ENCODE results near the gene BBIP1.
A peak's percentile ranks its signal among the peaks of the same experiment; 100 is the strongest.

BBIP1 gene, protein sequence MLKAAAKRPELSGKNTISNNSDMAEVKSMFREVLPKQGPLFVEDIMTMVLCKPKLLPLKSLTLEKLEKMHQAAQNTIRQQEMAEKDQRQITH

DNA sequence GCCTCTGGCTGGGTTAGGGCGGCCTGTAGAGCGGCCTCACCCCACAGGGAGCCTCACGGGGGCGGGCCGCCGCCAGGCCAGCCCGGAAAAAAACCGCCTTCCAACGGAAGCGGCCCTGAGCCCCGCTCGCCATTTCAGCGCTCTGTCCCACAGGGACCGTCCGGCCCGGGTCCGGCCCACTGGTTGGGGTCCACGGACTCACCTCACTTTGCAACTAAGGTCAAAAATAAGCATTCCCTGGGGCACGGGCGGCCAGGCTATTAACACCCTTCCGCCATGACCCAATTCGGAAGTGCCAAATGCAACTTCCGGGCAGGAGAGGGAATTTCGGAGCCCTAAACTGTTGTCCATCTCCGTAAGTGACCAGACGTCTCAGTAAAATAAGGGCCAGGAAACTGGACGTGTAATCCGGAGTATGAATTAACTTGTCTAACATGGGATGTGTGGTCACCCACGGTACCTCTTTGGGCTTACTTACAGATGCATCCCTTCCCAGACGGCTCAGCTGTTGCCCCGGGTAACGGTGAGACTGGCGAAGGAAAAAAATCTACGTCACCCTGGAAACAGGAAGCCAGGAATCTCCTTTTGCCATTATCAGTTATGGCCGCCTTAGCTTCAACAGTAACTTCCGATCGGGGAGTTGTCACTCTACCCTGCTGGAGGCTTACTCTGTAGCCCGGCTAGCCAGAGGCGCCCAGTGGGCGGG lies at the start of gene BBIP1:
Gene BBIP1, minus strand, starts transcription at position 538 of the 706 bp plus-strand sequence. CDS start 1,023 bp downstream, outside the sequence.
- peak; percentile 98 for DNase-seq

DNA sequence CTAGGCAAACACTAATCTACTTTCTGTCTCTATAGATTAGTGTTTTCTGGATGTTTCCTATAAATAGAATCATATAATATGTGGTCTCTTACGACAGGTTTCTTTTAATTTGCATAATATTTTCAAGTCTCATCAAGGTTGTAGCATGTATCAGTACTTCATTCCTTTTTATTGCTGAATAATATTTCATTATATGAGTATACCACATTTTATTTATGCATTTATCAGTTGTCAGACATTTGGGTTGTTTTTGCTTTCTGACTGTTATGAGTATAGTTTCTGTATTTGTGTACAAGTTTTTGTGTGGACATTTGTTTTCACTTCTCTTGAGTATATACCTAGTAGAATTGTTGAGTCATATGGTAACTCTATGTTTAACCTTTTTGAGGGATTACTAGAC lies 48.7 kb upstream of the BBIP1 start:
- no peak for DNase-seq

DNA sequence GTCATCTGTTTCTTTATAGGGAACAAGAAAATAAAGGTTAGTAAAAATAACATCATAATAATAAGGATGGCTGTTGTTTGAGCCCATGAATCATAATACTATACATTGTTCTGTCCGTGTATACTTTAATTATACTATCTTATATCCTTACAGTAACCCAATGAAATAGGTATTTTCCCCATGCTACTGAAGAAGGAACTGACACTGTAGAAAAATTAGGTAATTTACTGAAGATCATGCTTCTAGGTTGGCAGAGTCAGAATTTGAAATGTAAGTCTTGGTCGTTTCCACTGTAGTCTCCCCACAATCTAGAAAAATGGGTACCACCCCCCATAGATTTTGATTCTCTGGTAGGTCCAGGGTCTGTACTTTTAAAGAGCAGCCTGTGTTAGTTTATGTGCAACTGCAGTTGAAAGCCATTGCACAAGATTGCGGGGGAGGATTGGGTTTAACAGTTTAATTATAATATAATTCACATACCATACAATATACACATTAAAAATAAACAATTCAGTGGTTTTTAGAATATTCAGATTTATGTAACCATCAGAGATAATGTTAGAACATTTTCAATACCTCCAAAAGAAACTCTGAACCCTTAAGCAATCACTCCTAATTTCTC lies 48.1 kb upstream of the BBIP1 start:
- DNase-seq: no peak

DNA sequence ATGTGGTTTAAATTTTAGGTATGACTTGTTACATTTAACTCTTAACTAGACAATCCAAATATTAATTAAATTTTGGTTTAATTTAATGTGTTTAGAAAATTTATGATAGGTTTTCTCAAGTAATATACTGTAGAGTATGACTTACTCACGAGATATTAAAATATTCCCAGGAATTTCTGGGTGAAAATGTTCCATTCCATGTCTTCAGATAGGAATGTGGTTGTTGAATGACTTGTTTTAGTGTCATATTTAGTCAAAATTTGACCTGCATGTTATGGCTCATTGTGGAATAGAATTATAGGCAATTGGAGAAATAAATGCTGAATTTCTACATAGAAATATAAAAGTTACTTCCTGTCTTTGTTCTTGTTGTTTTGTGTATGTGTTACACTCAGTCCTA lies 47.2 kb upstream of the BBIP1 start:
- DNase-seq: no peak

DNA sequence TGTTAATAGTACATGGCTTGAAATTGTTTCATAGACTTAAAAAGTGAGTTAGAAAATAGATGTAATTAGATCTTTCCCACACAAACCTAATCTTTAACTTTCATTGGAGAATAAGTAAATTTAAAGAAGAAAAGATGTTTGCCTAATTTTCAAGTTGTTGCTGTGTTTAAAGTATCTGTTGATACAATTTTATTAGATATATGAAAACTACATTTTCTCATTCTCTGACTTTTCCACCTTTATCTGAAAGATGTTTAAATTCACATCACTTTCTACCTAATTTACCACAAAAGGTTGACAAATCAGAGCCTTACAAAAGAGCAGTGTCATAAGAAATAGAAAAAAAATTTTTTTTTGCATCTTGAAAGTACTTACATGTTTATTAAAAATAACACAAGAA lies 46.2 kb upstream of the BBIP1 start:
- no peak for DNase-seq

DNA sequence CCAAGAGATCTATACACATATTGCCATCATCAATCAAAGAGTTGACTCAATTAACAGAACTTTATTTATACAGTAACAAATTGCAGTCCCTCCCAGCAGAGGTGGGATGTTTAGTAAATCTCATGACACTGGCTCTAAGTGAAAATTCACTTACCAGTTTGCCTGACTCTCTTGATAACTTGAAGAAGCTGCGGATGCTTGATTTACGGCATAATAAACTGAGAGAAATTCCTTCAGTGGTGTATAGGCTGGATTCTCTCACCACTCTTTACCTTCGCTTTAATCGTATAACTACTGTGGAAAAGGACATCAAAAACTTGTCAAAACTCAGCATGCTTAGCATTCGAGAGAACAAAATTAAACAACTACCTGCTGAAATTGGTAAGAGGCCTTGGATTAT lies 45.7 kb upstream of the BBIP1 start:
- DNase-seq: no peak

DNA sequence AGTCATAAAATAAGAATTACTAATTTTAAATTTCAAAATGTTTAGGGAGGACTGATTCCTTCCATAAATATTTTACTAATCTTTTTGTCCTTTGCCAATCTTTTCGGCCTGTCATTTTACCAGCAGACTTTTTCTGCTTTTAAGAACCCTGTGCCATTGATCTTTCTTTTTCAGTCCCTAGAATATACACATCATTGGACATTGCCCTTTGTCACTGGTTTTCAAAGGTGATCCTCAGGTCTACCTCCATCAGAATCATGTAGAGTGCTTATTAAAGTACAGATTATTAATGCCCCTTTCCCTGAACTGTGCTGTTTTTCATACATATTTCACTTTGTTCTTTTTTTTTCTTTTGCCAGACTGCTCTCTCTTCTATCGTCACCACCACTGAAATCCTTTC lies 44.2 kb upstream of the BBIP1 start:
- no peak for DNase-seq

DNA sequence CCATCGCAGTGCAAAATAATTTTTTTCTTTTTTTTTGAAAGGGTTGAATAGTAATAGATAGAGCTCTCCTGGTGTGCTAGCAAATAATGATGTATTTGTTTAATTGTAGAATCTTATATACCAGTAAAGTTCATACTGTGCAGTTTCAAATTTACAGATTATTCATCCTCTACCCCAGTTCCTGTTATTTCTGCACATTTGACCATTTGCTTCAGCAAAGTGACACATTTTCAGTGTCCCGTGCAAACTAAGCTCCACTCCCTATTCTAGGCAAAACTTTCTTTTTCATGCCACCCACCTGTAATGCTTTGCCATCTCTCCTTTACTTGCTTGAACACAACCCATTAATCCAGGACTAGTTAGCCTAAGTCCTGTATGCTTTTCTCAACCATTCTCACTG lies 43.5 kb upstream of the BBIP1 start:
- no peak for DNase-seq

DNA sequence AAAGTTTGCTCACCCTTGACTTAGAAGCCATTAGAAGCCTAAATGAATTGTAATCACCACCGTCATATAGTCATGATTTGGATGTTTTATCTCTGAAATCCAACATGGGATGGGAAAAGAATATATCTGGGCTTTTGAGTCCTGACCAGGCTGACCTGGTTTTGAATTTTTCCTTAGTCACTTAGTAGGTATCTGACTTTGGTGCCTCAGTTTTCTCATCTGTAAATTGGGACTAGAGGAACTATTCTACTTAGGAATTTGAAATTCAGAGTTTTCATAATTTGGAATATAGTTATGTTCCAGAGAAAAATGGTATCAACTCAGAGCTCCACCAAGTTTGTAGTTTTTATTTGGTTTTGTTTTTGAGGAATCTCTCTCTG lies 41.3 kb upstream of the BBIP1 start:
- no peak for DNase-seq

DNA sequence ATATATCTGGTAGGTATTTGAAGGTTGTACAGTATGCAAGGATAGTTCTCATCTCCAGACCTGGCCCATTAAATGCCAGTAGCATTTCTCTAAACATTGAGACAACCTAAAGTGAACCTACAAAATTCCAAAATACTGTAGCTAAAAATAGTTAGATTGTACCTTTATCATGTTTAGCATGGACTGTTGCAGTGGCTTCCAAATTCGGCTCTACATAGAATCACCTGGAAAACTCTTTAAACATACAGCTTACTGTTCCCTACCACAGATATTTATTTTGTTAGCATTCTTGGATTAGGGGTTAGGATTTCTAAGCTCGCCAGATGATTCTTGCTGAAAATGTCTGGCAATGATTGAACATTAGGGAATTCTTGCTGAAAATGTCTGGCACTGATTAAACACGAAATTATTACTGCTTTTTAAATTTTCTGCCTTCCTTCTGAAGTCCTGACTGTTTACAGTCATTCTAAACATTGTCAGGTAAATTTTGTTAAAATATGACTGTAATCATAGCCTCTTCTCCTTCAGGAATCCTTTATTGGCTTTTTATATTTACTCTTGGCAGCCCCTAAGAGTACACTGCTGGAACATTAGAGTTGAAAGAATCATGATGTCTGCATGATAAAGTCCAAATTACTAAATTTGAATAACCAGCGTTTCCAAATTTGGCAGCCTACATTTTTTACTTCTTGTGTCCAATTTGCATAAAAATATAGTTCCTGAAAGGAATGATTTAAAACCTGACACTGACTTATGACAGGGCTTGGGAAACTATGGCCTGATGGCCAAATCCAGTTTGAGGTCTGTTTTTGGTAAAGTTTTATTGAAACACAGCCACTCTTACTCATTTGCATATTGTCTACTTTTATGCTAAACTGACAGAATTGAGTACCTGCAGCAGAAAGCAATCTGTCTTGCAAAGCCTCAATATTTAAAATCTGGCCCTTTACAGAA lies 40.7 kb upstream of the BBIP1 start:
- DNase-seq: no peak

DNA sequence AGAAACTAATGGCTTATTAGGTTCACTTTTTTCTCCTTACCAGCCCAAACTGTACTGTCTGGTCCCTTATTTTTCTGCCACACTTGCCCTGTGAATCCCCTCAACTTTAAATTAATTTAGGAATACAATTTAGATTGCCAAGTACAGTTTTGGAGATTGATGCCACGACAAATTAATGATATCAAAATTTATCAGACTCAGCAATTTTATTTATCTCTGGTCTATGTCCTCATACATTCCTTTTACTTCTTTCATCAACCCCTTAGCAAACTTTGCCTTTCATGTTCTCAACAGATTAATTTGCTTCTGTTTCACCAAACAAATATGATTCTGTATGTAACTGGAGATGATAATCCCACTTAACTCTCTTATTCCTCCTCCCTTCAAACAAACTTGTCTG lies 38.6 kb upstream of the BBIP1 start:
- DNase-seq: no peak

DNA sequence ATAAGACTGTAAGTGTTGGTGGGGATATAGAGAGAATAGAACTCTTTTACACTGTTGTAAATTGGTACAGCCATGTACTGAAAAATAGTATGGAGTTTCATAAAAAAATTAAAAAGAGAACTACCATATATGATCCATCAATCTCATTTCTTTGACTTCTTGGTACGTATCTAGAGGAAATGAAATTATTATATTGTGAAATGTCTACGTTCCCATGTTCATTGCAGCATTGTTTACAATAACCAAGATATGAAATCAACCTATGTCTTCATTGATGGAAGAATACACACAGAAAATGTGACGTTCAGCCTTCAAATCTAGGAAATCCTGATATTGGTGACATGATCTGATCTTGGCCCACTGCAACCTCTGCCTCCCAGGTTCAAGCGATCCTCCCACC lies 32.4 kb upstream of the BBIP1 start:
- DNase-seq: no peak

DNA sequence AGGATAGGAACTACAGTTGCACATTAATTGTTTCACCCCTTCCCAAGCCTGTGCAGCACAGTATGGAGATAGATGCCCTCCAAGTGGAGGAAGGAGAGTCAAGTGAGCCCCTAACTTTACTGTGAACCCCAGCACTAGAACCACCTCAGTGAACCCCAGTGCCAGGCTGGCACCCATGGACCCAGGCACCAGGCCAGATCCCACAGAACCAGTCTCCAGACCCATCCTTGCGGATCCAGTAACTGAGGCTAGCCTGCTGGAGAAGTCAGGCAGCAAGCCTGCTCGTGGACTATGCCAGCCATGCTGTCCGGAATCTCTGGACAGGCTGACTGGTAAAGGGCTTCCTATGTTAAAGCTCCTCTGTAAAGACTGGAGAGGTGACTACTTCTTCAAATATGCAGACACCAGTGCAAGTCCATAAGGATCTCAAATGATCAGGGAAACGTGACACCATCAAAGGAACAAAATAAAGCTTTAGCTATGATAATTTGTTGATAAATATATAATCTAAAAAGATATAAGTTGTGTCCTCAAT lies 28.1 kb upstream of the BBIP1 start:
- DNase-seq: no peak

DNA sequence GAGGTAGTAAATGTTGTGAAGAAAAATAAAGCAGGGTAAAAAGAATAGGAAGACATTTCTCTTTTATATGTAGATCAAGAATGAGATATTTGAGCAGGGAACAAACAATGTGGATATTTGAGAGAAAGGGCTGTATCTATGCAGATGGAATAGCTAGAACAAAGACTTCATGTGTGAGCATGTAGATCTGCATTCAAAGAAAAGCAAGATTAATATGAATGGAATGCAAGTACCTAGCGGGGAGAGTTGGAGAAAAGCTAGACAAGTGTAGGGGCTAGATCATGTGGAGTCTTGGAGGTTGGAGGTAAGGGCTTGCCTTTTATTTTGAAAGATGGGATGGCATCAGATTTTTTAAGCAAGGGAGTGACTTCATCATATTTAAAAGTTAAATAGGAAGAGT lies 27.5 kb upstream of the BBIP1 start:
- DNase-seq: no peak

DNA sequence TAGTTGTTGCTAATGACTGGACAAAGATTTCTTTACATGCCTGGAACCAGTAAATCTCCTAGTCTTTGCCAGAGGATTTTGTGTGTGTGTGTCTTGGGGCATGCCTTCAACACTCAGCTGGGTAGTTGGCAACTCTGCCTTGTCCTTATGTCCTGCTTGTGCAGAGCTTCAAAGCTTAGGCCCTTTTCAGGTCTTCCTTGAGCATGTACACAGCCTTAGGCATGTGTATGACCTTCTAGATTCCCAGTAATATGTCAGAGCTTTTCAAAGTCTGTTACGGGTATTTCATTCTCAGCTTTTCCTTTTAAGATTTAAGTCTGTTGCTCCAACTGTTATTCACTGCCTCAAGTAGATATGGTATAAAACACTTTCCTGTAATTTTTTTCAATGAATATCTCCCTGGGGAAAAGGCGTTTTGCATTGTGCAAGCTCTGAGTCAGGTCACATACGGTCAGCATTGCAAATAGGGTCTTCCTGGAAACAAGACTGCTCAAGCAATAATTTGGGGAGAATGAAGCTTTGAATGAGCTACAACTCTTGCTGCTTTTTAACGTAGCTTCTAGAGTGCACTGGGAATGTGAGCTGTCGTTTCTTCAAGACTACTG lies 25.9 kb upstream of the BBIP1 start:
- DNase-seq: no peak

DNA sequence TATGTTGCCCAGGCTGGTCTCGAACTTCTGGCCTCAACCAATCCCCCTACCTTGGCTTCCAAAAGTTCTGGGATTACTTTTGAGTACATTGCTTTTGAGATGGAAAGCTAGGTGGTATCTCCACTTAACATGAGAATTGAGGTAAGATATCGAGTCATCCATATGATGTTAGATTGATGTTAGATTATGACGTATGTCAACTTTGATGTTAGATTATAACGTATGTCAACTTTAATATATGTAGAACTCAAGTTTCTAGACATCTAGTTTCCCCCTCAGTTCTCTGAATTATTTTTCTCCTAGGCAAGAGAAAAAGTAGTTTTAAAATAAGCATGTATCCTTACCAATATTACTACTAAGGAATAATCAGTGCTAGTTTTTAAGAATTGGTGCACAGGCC lies 20.4 kb upstream of the BBIP1 start:
- DNase-seq: no peak

DNA sequence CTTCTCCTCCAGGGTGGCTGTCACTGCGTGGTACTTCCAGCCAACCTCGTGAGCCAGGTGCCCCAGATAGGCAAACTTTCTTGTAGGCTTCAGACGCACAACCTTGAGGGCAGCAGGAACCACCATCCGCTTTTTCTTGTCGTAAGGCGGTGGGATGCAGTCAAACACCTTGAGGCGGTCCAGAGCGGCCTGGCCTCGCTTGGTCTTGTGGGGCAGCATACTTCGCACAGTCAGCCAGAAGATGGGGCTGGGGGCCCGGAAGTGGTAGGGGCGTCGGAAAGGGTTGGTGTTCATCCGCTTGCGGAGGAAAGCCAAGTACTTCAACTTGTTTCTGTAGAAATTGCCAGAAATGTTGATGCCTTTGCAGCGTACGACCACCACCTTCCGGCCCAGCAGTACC lies 17.8 kb upstream of the BBIP1 start:
- DNase-seq: no peak

DNA sequence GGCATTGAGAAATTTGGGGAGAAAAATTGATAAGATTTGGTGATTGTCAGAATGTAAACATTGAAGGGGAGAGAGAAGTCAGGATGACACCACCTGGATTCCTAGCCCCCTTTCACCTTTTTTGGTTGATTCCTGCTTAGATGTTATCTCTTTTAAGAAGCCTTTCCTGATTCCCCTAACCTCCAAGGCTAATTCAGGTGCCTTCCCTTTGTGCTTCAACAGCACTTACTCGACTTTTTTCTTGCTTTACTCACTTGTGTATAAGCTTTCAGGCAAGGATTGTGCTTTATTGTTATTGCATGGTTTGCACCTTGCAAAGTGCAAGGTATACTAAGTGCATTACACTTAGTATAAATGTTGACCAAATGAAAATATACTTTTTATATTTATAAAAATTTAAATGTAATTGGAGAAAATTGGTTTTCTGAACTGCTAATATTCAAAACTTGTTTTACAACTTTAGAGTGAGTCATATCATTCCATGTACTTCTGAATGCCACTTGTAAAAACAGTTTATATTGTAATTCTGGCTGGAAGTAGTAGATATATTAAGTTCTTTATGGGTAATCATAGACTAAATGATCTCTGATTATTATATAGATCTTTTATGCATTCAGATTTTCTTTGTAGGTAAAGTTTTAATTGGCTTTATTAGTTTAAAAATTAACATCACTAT lies 13.7 kb upstream of the BBIP1 start:
- DNase-seq: no peak

DNA sequence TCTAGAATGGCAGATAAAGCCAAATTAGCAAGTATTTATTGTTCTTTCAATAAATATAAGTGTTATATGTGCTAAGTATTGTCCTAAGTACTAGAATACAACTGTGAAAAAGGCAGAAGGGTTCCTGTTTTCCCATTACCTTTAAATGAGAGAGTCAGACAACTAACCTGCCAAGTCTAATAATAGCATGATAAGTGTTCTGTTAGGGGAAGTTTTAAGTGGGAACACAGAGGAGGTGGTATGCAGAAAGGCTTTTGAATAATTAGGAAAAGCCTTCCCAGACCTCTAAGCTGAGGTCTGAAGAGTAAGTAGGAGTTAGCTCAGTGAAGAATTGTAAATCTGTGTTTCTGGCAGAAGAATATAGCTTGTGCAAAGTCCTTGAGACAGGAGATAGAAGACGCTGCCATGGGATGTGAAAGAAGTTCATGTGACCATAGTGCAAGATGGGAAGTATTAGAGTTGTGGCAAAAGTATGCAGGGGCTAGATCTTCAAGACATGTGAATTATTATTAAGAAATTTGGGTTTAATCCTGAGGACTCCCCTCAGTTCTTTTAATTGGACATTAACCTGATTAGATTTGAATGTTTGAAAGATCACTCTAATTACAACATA lies 12.9 kb upstream of the BBIP1 start:
- DNase-seq: no peak

DNA sequence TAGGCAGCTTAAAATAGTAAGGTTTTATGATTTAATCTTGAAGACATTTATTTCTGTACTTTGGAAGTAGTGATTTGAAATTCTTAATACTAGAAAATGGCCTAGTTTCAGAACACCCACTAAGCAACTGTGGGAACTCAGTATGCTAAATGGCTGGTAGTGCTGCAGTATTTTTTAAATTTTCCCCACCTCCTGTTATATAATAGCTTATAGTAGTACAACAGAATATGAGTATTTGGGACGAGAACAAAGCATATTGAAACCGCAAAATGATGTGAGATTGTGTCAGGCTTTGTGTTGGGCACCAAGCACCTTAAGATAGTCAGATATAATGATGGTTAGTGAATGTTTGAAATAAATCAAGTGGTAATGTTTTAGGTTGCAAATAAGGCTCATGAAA lies 8.5 kb upstream of the BBIP1 start:
- DNase-seq: no peak

DNA sequence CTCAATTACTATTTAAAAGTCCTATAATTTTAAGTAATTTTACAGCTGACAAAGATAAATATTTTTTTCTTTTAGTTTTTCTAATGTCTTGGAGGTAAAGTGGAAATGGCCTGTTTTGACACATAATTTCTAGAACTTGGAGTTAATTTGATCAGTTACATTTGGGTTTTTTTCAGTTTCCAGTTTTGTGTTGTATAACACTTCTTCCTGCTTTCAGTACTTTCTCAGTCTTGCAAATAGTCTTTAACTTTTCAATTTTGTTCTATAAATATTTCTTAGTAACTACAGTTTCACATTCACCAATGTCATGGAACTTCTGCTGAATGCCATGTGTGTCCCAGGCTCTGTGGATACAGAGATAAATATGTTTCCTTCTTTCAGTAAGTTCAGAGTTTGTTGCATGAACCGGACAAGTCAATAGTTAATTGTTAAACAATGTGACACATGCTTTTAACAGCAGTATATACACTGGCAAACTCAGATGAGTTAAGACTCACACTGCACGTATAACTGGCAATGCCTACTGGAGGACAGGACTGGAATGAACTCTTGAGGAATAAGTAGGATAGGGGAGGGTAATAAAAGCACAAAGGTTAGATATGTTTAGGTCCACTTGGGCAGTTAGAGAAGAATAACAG lies 5.0 kb upstream of the BBIP1 start:
- DNase-seq: no peak
